GM23338 (cell line): ENCODE measurements around the gene NOX5.

Source experiments
- CREB1 ChIP-seq: fragments of 250-450 bp; sonication (Bioruptor Pico); IDR thresholded peaks from 2 replicates; pipeline ENCODE4 v1.5.0; 2020; ENCODE audit warnings: low read depth, mild to moderate bottlenecking, moderate library complexity
- CTCF ChIP-seq, 2 experiments: fragments of 200-600 bp in 1 of 2; sonication (generic) in 1 of 2; conservative IDR thresholded peaks; 2 replicates each; pipeline versions ENCODE4 v1.5.1 to v1.6.1; 2016 to 2017; ENCODE audit warnings: antibody characterized with exemption in 2 of 2, low read depth in 2 of 2, mild to moderate bottlenecking in 2 of 2, moderate library complexity in 1 of 2
- ETS1 ChIP-seq: IDR thresholded peaks from 2 replicates; pipeline ENCODE4 v1.6.1; 2016; ENCODE audit warnings: antibody characterized with exemption
- EZH2 ChIP-seq: fragments of 200-600 bp; sonication (generic); IDR thresholded peaks from one replicate; pipeline ENCODE4 v1.8.0; 2017; ENCODE audit warnings: antibody characterized with exemption, mild to moderate bottlenecking, low read depth; ENCODE audit not compliant: unreplicated experiment
- EZH2phosphoT487 ChIP-seq: fragments of 200-600 bp; sonication (generic); IDR thresholded peaks from one replicate; pipeline ENCODE4 v1.8.1; 2018; ENCODE audit warnings: antibody characterized with exemption; ENCODE audit not compliant: unreplicated experiment
- JUNB ChIP-seq: IDR thresholded peaks from one replicate; pipeline ENCODE4 v1.6.1; 2016; ENCODE audit warnings: antibody characterized with exemption; ENCODE audit not compliant: unreplicated experiment
- POLR2AphosphoS5 ChIP-seq: IDR thresholded peaks from 2 replicates; pipeline ENCODE4 v1.6.1; 2016; ENCODE audit warnings: antibody characterized with exemption, low read depth
- REST ChIP-seq: IDR thresholded peaks from one replicate; pipeline ENCODE4 v1.6.1; 2018; ENCODE audit warnings: antibody characterized with exemption; ENCODE audit not compliant: unreplicated experiment
- STAT1 ChIP-seq: IDR thresholded peaks from one replicate; pipeline ENCODE4 v1.6.1; 2016; ENCODE audit warnings: antibody characterized with exemption; ENCODE audit not compliant: unreplicated experiment
- ZNF114 ChIP-seq: fragments of 250-450 bp; sonication (Bioruptor Pico); IDR thresholded peaks from 2 replicates; pipeline ENCODE4 v1.5.0; 2020; ENCODE audit warnings: mild to moderate bottlenecking, moderate library complexity
- ZNF331 ChIP-seq: fragments of 250-450 bp; sonication (Bioruptor Pico); IDR thresholded peaks from 2 replicates; pipeline ENCODE4 v1.5.0; 2020; ENCODE audit warnings: low read depth, mild to moderate bottlenecking, moderate library complexity
- ZNF462 ChIP-seq: fragments of 250-450 bp; sonication (Bioruptor Pico); IDR thresholded peaks from 2 replicates; pipeline ENCODE4 v1.5.0; 2020; ENCODE audit warnings: mild to moderate bottlenecking, moderate library complexity

- no peak for TF ChIP-seq CTCF (conservative IDR thresholded peaks at IDR 0.05; ENCODE audit: low read depth in 2 of 2)
- TF ChIP-seq EZH2 = no peak
- TF ChIP-seq JUNB = no peak
- no peak for TF ChIP-seq POLR2AphosphoS5
- no peak for TF ChIP-seq EZH2phosphoT487
- TF ChIP-seq REST = no peak
- no peak for TF ChIP-seq CREB1
- no peak for TF ChIP-seq STAT1
- no peak for TF ChIP-seq ETS1
- no peak for TF ChIP-seq ZNF462 (CRISPR knock-in tag)
- no peak for TF ChIP-seq ZNF114 (CRISPR knock-in tag)
- no peak for TF ChIP-seq ZNF331 (CRISPR knock-in tag)
Observed at GRCh38 chr15:69002783-69003182, 11.7 kb upstream of the NOX5 start.
